Muscle layer of colon (tissue), 2 donors: ENCODE data around the gene BPGM.
"Not testable (repeated sequence)": the region's sequence is repeated elsewhere in the genome, so short reads cannot be mapped to it uniquely, and the experiment has no call there.

Source experiments
- H3K27ac ChIP-seq: one replicate; pipeline ENCODE4 v1.7.0; 2013; ENCODE audit warnings: low read depth, mild to moderate bottlenecking, low read length, moderate library complexity
- H3K27me3 ChIP-seq, 2 donors: one replicate each; pipeline ENCODE4 v1.7.0; 2013; ENCODE audit warnings: low read length in 2 of 2, mild to moderate bottlenecking in 2 of 2; ENCODE audit not compliant: insufficient read depth in 2 of 2, control insufficient read depth in 1 of 2
- H3K36me3 ChIP-seq: one replicate; pipeline ENCODE4 v1.7.0; 2013; ENCODE audit warnings: mild to moderate bottlenecking, low read length; ENCODE audit not compliant: insufficient read depth
- H3K4me1 ChIP-seq: one replicate; pipeline ENCODE4 v1.7.0; 2013; ENCODE audit warnings: mild to moderate bottlenecking, low read length; ENCODE audit not compliant: insufficient read depth
- H3K4me3 ChIP-seq, 2 donors: one replicate each; pipeline ENCODE4 v1.7.0; 2013; ENCODE audit warnings: low read length in 2 of 2, low read depth in 1 of 2, mild to moderate bottlenecking in 1 of 2, moderate library complexity in 1 of 2
- H3K9ac ChIP-seq: one replicate; pipeline ENCODE4 v1.7.0; 2013; ENCODE audit warnings: low read length
- H3K9me3 ChIP-seq: one replicate; pipeline ENCODE4 v1.7.0; 2013; ENCODE audit warnings: mild to moderate bottlenecking, low read length
- donor health status: abdominal sarcoma.
- donor health status: Adenocarcinoma of cecum.

Gene BPGM

GRCh38 chr7:134649226-134649775 lies 2.6 kb downstream of the BPGM start:
- Histone ChIP-seq H3K36me3 (no peaks in the 10 kb centered on the region), H3K27me3 (no peaks in the 10 kb centered on the region), H3K27ac (no peak overlapping the region), H3K4me3 (no peak overlapping the region), H3K9ac (no peak overlapping the region), H3K4me1 (peaks cover 8% of the 10 kb centered on the region), H3K9me3 (no peaks in the 10 kb centered on the region)

DNA sequence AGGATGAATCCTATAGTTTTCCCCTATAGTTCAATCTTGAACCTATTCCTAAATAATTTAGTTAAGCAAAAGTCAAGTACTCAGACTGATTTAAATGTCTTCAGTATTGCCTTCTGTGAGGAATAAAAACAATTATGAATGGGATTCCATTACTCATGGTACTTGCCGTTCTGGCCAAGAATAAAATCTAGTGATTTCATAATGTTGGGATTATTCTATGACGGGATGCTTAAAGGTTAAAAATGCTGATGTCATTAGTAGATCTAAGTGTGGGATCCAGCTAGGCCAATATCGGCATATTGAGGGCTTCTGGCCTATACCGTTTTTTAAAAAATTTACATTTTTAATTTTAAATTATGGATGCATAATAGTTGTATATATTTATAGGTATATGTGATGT lies 5.3 kb downstream of the BPGM start:
- H3K27ac ChIP-seq, result no peak overlapping the region
- H3K27me3 ChIP-seq, result no peaks in the 10 kb centered on the region
- H3K9ac ChIP-seq, result no peak overlapping the region
- no peak overlapping the region for H3K4me3 ChIP-seq
- H3K9me3 ChIP-seq, result no peaks in the 10 kb centered on the region
- no peaks in the 10 kb centered on the region for H3K36me3 ChIP-seq
- no peaks in the 10 kb centered on the region for H3K4me1 ChIP-seq

- H3K36me3 ChIP-seq, result no peaks in the 10 kb centered on the region
- no peaks in the 10 kb centered on the region for H3K27me3 ChIP-seq
- H3K4me3 ChIP-seq, result no peak overlapping the region
- H3K9ac ChIP-seq, result no peak overlapping the region
- H3K9me3 ChIP-seq, result no peaks in the 10 kb centered on the region
- no peaks in the 10 kb centered on the region for H3K4me1 ChIP-seq
- H3K27ac ChIP-seq, result no peak overlapping the region
Observed at GRCh38 chr7:134654104-134654775, 7.6 kb downstream of the BPGM start.

GRCh38 chr7:134657526-134657925 lies 10.9 kb downstream of the BPGM start:
- Histone ChIP-seq H3K27ac (no peak overlapping the region), H3K4me1 (no peaks in the 10 kb centered on the region), H3K9ac (no peak overlapping the region), H3K4me3 (no peak overlapping the region), H3K27me3 (no peaks in the 10 kb centered on the region), H3K36me3 (peaks cover 9% of the 10 kb centered on the region), H3K9me3 (no peaks in the 10 kb centered on the region)

DNA sequence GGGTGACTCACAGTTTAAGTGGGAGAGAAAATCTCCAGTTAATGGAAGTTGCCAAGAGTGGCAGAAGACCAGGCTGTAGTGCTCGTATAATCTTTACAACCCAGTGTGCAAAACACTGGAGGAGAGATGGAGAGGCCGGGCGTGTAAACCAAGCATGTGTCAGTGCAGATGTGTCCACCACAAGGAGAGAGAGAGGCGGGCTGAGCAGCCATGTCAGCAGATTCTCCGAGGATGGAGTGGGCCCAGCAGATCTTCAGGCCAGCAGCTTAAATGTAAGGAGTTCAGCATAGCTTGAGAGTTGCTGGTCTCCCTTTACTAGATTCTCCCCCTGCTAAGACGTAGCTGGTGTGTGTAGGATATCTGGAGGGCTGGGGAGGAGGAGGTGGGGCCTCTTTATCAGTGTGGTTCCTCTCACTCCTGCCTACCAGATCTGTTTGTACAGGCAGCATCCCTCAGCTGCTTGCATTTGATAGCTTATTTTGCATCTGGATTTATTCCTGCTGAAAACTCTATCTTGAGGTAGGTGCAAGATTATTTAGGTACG lies 13.7 kb downstream of the BPGM start:
- Histone ChIP-seq H3K4me1 (no peaks in the 10 kb centered on the region), H3K4me3 (no peak overlapping the region), H3K9ac (no peak overlapping the region), H3K9me3 (no peaks in the 10 kb centered on the region), H3K27ac (no peak overlapping the region), H3K27me3 (no peaks in the 10 kb centered on the region), H3K36me3 (peaks cover 9% of the 10 kb centered on the region)

DNA sequence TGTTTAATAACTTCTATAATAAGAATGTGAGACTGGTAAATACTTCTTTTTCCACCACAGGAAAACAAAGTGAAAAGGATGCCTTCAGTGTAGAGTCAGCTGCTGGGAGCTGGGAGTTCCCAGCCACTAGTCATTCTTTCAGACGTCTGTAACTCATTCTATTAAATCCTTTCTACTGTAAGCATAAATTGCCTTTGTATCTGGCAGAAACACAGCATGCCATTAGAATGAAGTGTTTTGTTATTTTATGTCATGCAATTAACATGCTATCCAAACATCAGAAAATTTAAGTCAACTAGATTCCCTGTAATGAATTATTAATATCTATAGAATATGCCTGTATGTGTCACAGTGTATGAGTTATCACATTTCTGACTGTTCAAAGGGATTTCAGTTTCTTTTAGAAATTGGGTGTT lies 14.3 kb downstream of the BPGM start:
- Histone ChIP-seq H3K27me3 (no peaks in the 10 kb centered on the region), H3K9me3 (no peaks in the 10 kb centered on the region), H3K4me1 (no peaks in the 10 kb centered on the region), H3K4me3 (no peak overlapping the region), H3K36me3 (peaks cover 9% of the 10 kb centered on the region), H3K9ac (no peak overlapping the region), H3K27ac (no peak overlapping the region)

- Histone ChIP-seq H3K27ac (no peak overlapping the region), H3K4me3 (no peak overlapping the region), H3K9me3 (no peaks in the 10 kb centered on the region), H3K27me3 (no peaks in the 10 kb centered on the region), H3K4me1 (no peaks in the 10 kb centered on the region), H3K9ac (no peak overlapping the region), H3K36me3 (peaks cover 9% of the 10 kb centered on the region)
Observed at GRCh38 chr7:134662166-134662870, 15.7 kb downstream of the BPGM start.

DNA sequence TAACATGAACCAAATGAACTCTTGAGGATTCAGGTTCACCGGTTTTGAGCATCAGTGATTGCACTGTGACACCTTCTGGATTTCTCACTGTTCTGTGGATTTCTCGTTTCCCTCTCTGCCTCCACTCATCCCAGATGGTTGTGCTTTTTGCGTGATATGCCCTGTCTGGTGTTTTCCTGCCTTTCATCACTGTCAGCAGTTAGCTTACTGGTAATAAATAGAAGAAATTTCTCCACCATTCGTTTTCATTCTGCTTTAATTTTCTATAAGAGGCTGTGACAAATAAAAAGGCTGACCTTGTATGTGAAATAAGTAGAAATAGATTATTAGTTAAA lies 16.2 kb downstream of the BPGM start:
- Histone ChIP-seq H3K9ac (no peak overlapping the region), H3K4me1 (no peaks in the 10 kb centered on the region), H3K36me3 (peaks cover 9% of the 10 kb centered on the region), H3K4me3 (no peak overlapping the region), H3K27ac (no peak overlapping the region), H3K9me3 (no peaks in the 10 kb centered on the region), H3K27me3 (no peaks in the 10 kb centered on the region)

DNA sequence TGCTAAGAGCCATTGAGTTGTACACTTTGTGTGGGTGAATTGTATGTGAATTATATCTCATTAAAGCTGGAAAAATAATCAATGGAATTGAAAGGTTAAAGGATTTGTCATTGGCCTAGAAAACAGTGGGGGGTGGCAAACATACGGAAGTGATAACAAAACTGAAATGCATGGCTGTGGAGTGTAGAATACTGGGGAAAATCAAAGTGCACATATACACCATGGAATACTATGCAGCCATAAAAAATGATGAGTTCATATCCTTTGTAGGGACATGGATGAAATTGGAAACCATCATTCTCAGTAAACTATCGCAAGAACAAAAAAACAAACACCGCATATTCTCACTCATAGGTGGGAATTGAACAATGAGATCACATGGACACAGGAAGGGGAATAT lies 18.4 kb downstream of the BPGM start:
- not testable (repeated sequence) for H3K4me3 ChIP-seq, H3K27ac ChIP-seq, H3K9ac ChIP-seq, H3K9me3 ChIP-seq, H3K4me1 ChIP-seq, H3K27me3 ChIP-seq
- peaks cover 13% of the 10 kb centered on the region for H3K36me3 ChIP-seq

GRCh38 chr7:134667899-134668298 lies 21.2 kb downstream of the BPGM start:
- Histone ChIP-seq H3K9me3 (no peaks in the 10 kb centered on the region), H3K4me3 (no peak overlapping the region)

GRCh38 chr7:134669388-134669787 lies 22.7 kb downstream of the BPGM start:
- no peaks in the 10 kb centered on the region for H3K4me1 ChIP-seq
- H3K9ac ChIP-seq, result no peak overlapping the region
- peaks cover 4% of the 10 kb centered on the region for H3K36me3 ChIP-seq
- no peaks in the 10 kb centered on the region for H3K27me3 ChIP-seq
- no peak overlapping the region for H3K4me3 ChIP-seq
- no peaks in the 10 kb centered on the region for H3K9me3 ChIP-seq
- no peak overlapping the region for H3K27ac ChIP-seq

More at GRCh38 chr7:134667899-134668298, 21.2 kb downstream of the BPGM start:
- Histone ChIP-seq H3K27ac (no peak overlapping the region), H3K27me3 (no peaks in the 10 kb centered on the region), H3K36me3 (peaks cover 4% of the 10 kb centered on the region), H3K9ac (no peak overlapping the region), H3K4me1 (no peaks in the 10 kb centered on the region)
